ENCODE results near the gene CERS4. TPM values are rescaled to one million over a fixed set of nuclear protein-coding genes. Genes with fewer than 3 reads are reported as not detected.

Gene CERS4
- total and polyA plus RNA-seq, 2 donors (not counting 3 experiments of a cell fraction or from before 2014, with no cell fraction given), result 4.9 to 7.7 TPM

DNA sequence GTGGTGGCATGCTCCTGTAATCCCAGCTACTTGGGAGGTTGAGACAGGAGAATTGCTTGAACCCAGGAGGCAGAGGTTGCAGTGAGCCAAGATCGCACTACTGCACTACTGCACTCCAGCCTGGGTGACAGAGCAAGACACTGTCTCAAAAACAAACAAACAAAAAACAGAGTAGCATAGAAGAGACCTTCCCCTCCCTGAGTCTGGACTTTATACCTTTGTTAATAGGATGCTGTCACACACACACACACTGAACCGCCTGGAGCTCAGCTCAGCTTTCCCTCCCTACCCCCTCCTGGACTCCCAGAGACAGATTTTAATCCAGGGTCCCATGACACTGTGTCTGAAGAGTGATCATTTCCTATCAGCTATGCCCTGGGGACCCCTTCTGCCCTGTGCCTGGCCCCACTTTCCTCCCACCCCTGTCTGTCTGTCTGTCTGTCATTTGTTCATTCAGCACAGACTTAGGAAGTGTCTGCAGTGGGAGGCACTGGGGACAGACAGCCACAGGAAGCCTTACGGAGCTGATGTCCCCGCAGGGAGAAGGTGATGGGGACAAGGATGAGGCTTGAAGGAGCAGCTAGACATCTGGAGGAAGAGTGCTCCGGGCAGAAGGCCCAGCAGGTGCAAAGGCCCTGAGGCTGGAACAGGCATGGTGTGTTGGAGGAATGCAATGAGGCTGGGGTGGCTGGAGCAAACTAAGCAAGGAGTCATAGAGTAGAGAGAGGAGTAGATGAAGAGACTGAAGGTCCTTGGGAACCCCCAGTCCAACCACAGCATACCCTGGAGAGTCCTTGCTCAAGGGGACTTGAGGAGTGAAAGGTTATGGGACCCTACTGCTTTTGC is 4.9 kb downstream of the CERS4 start:
- dilution Hi-C loops (cut with MboI; ENCODE audit: extremely low pct_ligation_motif_present, low sequenced_read_pairs) (no loop called here), intact Hi-C loops (cut with micrococcal nuclease) (no loop called here)
- Histone ChIP-seq H3K27ac (ENCODE audit: insufficient read depth, low read depth, low read length) (no peak overlapping the region), H3K9me3 (replicated peaks; ENCODE audit: control insufficient read depth, insufficient read depth, low read length) (no peaks in the 10 kb centered on the region), H2AFZ (ENCODE audit: low read depth, low read length) (no peak overlapping the region), H3K79me2 (ENCODE audit: control insufficient read depth, insufficient read depth, low read length) (no peaks in the 10 kb centered on the region), H3K4me1 (ENCODE audit: control insufficient read depth, extremely low read depth, insufficient read depth, low read length) (no peaks in the 10 kb centered on the region), H3K4me3 (replicated peaks in 1 of 3; ENCODE audit: insufficient read depth in 1 of 3, low read depth in 1 of 3, low read length in 3 of 3) (no peak overlapping the region), H3K9me1 (replicated peaks; ENCODE audit: control insufficient read depth, extremely low read depth, insufficient read depth, low read length) (no peaks in the 10 kb centered on the region), H3K4me2 (ENCODE audit: insufficient read depth, low read length) (no peak overlapping the region), H3K27me3 (ENCODE audit: control insufficient read depth in 2 of 2, insufficient read depth in 2 of 2, low read length in 2 of 2) (peaks cover 4 to 7% of the 10 kb centered on the region in 2 experiments), H4K20me1 (replicated peaks; ENCODE audit: control insufficient read depth, extremely low read depth, insufficient read depth, low read length) (no peaks in the 10 kb centered on the region), H3K9ac (replicated peaks; ENCODE audit: extremely low read depth, insufficient read depth, low read length) (no peak overlapping the region), H3K36me3 (ENCODE audit: control insufficient read depth in 2 of 2, extremely low read depth in 1 of 2, insufficient read depth in 2 of 2, low read length in 2 of 2) (no peaks in the 10 kb centered on the region)
- DNase-seq (ENCODE audit: low read depth, low spot score), result no peak
- POLR2A ChIA-PET, result no interaction called here
- no TSS peak for BruUV-seq (replicated peaks)
- TF ChIP-seq POLR2A (IDR thresholded peaks at IDR 0.05; ENCODE audit: low read depth, low read length) (no peak), JUN (IDR thresholded peaks at IDR 0.05; ENCODE audit: borderline replicate concordance, insufficient read depth, insufficient read length, low read depth) (no peak), EZH2 (IDR thresholded peaks at IDR 0.05; ENCODE audit: borderline replicate concordance, low read depth, low read length, severe bottlenecking) (no peak), POLR2AphosphoS5 (IDR thresholded peaks at IDR 0.05; ENCODE audit: insufficient read depth, low read depth, low read length) (no peak), GATA2 (IDR thresholded peaks at IDR 0.05; ENCODE audit: insufficient read depth, insufficient read length, low read depth, low read length) (no peak), MYC (IDR thresholded peaks at IDR 0.05; ENCODE audit: low read depth, low read length) (no peak), FOS (IDR thresholded peaks at IDR 0.05; ENCODE audit: borderline replicate concordance, insufficient read depth, low read length) (no peak)
- TF ChIP-seq, protein P1, sequence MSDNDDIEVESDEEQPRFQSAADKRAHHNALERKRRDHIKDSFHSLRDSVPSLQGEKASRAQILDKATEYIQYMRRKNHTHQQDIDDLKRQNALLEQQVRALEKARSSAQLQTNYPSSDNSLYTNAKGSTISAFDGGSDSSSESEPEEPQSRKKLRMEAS (IDR thresholded peaks at IDR 0.05; ENCODE audit: insufficient read depth, insufficient read length), result no peak
- TF ChIP-seq, protein P2, sequence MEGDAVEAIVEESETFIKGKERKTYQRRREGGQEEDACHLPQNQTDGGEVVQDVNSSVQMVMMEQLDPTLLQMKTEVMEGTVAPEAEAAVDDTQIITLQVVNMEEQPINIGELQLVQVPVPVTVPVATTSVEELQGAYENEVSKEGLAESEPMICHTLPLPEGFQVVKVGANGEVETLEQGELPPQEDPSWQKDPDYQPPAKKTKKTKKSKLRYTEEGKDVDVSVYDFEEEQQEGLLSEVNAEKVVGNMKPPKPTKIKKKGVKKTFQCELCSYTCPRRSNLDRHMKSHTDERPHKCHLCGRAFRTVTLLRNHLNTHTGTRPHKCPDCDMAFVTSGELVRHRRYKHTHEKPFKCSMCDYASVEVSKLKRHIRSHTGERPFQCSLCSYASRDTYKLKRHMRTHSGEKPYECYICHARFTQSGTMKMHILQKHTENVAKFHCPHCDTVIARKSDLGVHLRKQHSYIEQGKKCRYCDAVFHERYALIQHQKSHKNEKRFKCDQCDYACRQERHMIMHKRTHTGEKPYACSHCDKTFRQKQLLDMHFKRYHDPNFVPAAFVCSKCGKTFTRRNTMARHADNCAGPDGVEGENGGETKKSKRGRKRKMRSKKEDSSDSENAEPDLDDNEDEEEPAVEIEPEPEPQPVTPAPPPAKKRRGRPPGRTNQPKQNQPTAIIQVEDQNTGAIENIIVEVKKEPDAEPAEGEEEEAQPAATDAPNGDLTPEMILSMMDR (IDR thresholded peaks at IDR 0.05; ENCODE audit: extremely low read depth in 1 of 2, insufficient read depth in 1 of 2, low read depth in 1 of 2, low read length in 2 of 2), result no peak
- FAIRE-seq, result no peak
- CTCF ChIA-PET, result interaction anchor here (0.6 to 1.4 kb wide), 2 partner anchors 55 to 367 kb away, joined by 3 read pairs; no protein-coding TSS in a partner anchor
